ENCODE measurements around the gene URM1.
"Not testable (repeated sequence)": the region's sequence is repeated elsewhere in the genome, so short reads cannot be mapped to it uniquely, and the experiment has no call there.

The URM1 gene

GRCh38 chr9:128411364-128412119, 40.4 kb downstream of the URM1 start:
- DNase-seq = no peak

DNA sequence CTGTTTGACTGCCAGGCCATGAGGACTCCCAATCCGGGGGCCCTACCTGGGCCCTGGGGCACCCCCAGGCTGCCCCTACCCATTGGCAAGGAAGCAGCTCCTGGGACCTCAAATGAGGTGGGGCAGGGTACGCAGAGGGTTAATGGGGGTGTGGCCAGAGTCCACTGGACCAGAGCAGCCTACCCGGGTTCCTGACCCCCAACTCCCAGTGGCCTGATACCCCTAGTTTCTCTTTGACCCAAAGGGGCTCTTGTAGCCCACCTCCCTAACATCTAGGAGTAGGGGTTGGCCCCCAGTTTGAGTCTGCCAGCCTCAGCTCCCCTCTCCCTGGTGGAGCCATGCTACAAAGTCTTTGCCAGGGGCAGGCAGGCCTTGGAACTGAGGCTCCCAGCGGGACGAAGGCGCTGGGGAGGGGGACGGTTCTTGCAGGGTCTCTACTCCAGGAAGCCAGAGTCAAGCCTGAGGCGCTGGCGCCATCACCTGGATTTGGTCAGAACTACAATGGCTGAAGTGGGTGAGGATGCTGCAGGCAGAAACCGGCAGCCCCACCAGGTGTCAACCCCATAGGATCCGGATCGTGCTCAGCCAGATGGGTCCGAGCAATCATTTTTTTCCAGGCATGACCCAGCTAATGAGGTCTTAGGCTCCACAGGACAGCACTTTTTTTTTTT, 41.1 kb downstream of the URM1 start:
- DNase-seq = no peak

DNA sequence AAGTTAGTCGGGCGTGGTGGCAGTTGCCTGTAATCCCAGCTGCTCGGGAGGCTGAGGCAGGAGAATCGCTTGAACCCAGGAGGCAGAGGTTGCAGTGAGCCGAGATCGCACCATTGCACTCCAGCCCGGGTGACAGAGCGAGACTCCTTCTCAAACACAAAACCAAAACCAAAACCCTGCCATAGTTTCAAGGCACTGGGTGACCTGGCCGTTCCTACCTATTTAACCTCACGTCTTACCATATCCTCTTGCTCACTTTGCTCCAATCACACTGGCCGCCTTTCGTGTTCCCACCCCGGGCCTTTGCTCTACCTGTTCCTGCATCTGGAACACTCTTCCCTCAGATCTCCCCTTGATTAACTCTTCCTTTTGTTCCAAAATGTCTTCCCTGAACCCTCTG, 42.6 kb downstream of the URM1 start:
- DNase-seq = not testable (repeated sequence)

DNA sequence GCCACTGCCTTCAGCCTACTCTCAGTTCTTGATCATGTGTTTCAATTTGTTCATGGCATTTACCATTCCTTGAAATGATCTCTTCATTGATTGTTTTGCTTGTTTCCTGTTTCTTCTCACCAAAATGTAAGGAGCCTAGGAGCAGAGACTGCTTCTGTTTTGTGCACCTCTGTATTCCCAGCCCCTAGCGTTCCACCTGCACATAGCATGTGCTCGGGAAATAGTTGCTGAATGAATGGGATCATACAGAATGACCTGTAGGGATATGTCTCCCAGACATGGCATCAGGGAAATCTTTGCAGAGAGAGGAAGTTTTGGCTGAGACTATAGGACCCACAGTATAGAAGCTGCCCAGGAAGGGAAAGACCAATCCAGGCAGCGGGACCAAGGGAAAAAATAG, 43.3 kb downstream of the URM1 start:
- DNase-seq = no peak

- no peak for DNase-seq
These were observed 44.1 kb downstream of the URM1 start for GRCh38 chr9:128415281-128415680.

- no peak for DNase-seq
These were observed 44.8 kb downstream of the URM1 start for GRCh38 chr9:128416014-128416413.

DNA sequence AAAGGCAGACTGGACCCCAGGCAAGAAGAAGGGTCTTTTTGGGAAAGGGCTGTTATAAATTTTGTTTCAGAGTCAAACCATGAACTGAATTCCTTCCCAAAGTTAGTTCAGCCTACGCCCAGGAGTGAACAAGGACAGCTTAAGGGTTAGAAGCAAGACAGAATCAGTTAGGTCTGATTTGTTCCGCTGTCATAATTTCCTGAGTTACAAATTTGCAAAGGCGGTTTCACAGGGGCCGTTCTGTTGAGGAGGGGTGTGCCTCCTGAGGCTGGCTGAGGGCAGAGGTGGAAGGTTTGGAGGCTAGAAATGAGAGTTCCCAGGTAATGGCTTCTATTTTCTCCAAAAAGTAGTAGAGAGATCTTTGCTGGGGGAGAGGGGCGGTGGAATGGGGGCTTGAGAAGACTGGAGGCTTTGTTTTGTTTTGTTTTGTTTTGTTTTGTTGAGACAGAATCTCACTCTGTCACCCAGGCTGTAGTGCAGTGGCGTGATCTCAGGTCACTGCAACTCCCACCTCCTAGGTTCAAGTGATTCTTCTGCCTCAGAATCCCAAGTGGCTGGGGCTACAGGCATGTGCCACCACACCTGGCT, 45.4 kb downstream of the URM1 start:
- DNase-seq = no peak

- no peak for DNase-seq
These were observed 48.1 kb downstream of the URM1 start for GRCh38 chr9:128419061-128419925.

- no peak for DNase-seq
These were observed 49.0 kb downstream of the URM1 start for GRCh38 chr9:128420060-128420650.

GRCh38 chr9:128420651-128421481, 49.7 kb downstream of the URM1 start, which contains the start of gene CERCAM:
CERCAM (plus strand) TSS chr9:128420857; CDS start chr9:128420878, 21 bp downstream.
- DNase-seq = no peak

GRCh38 chr9:128421482-128421996, 50.4 kb downstream of the URM1 start:
- DNase-seq = no peak

DNA sequence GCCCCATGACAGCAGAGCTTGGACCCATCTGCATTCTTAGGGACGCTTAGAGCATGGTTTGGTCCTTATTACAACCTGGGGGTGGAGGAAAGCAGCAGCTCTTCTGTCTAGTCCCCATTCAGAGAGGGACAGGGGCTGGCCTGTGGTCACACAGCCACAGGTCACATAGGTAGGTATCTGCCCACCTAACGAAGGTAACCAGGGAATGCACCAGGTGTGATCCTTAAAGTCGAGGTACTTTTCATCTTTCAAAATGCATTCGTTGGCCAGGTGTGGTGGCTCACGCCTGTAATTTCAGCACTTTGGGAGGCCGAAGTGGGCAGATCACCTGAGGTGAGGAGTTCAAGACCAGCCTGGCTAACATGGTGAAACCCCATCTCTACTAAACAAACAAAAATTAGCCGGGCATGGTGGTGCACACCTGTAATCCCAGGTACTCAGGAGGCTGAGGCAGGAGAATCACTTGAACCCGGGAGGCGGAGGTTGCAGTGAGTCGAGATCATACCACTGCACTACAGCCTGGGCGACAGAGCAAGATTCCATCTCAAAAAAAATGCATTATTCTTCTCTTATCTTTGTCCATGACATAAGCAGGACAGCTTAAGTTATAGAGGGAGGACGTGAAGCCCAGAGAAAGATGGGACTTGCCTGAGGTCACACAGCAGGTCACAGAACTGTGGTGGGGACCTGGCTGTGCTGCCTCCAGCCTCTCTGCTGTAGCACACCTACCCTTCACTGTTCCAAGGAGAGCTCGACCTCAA, 51.0 kb downstream of the URM1 start:
- not testable (repeated sequence) for DNase-seq

GRCh38 chr9:128422783-128423150, 51.6 kb downstream of the URM1 start:
- DNase-seq = no peak

GRCh38 chr9:128423356-128423755, 52.2 kb downstream of the URM1 start:
- not testable (repeated sequence) for DNase-seq

DNA sequence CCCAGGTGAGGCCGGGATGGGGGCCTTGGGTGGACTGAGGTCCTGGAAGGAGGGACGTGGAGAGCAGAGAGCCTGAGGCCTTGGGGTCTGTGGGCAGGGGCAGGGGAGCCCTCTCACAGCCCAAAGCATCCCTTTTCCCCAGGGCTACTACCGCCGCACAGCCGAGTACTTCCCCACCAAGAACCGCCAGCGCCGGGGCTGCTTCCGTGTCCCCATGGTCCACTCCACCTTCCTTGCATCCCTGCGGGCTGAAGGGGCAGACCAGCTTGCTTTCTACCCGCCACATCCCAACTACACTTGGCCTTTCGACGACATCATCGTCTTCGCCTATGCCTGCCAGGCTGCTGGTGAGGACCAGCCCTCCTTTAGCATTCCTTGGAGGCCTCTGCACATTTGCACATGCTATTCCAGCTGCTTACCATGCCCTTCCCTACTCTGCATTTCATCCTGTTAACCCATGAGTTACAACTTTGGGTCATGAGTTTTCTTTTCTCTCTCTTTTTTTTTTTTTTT, 53.1 kb downstream of the URM1 start:
- no peak for DNase-seq

DNA sequence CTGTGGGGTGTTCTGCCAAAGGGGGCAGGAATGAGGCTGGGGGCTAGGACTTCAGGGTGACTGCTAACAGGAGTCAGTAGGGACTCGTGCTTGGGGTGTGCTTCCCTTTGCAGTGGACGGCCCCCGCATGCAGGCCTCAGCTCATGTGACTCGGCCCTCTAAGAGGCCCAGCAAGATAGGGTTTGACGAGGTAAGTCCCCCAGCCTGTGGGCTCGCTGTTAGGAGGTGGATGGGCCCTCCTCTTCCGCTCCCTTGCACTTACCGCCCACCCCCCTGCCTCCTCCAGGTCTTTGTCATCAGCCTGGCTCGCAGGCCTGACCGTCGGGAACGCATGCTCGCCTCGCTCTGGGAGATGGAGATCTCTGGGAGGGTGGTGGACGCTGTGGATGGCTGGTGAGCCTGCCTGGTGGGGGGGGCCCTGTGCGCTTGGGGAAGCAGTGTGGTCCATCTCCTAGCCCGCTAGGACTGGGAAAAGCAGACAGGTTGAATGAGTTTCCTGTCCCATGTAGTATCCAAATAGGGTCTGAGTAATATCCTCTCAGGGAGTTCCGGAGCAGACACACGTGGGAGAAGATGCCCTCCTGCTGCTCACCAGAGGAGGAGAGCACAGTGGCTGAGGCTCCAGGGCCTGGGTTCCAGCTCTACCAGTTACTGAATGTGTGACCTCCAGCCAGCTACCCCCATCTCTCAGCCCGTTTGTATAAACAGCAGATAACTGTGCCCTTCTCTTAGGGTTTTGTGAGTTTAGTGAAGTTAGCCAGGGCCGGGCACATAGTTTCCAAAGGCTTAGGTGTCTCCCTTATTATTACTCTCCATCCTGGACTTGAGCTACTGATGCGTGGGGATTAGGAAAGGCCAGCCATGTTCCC, 57.7 kb downstream of the URM1 start:
- no peak for DNase-seq

GRCh38 chr9:128429513-128430086, 58.4 kb downstream of the URM1 start:
- no peak for DNase-seq

GRCh38 chr9:128431207-128431606, 60.0 kb downstream of the URM1 start:
- DNase-seq = no peak

DNA sequence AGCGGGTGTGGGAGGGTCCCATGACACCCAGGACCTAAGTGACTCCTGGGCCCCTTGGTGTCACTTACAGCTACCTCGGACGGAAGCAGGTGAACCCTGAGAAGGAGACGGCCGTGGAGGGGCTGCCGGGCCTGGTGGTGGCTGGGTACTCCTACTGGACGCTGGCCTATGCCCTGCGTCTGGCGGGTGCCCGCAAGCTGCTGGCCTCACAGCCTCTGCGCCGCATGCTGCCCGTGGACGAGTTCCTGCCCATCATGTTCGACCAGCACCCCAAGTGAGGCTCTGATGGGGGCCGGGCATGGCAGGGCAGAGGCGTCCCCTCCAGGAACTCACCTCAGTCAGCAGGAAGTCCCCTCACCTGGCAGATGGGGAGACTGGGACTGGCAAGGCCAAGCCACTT, 63.2 kb downstream of the URM1 start:
- DNase-seq = no peak

Data from NCI-H187 treated with DMSO at 0.1 percent for 48 hours (cell line).